ENCODE measurements around the gene CCDC192.

GRCh38 chr5:127876384-127876783, 173.2 kb downstream of the CCDC192 start:
- TF ChIP-seq, protein P1, sequence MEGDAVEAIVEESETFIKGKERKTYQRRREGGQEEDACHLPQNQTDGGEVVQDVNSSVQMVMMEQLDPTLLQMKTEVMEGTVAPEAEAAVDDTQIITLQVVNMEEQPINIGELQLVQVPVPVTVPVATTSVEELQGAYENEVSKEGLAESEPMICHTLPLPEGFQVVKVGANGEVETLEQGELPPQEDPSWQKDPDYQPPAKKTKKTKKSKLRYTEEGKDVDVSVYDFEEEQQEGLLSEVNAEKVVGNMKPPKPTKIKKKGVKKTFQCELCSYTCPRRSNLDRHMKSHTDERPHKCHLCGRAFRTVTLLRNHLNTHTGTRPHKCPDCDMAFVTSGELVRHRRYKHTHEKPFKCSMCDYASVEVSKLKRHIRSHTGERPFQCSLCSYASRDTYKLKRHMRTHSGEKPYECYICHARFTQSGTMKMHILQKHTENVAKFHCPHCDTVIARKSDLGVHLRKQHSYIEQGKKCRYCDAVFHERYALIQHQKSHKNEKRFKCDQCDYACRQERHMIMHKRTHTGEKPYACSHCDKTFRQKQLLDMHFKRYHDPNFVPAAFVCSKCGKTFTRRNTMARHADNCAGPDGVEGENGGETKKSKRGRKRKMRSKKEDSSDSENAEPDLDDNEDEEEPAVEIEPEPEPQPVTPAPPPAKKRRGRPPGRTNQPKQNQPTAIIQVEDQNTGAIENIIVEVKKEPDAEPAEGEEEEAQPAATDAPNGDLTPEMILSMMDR (IDR thresholded peaks at IDR 0.05), result no peak
- TF ChIP-seq HDAC2 (IDR thresholded peaks at IDR 0.05) (no peak), POLR2A (IDR thresholded peaks at IDR 0.05; ENCODE audit: low read length) (no peak), BHLHE40 (IDR thresholded peaks at IDR 0.05; ENCODE audit: low read depth, low read length) (no peak)
